ENCODE results near the gene SEMA3F. TPM values are rescaled to one million over a fixed set of nuclear protein-coding genes. Genes with fewer than 3 reads are reported as not detected.
A peak's percentile ranks its signal among the peaks of the same experiment; 100 is the strongest.

The SEMA3F gene

DNA sequence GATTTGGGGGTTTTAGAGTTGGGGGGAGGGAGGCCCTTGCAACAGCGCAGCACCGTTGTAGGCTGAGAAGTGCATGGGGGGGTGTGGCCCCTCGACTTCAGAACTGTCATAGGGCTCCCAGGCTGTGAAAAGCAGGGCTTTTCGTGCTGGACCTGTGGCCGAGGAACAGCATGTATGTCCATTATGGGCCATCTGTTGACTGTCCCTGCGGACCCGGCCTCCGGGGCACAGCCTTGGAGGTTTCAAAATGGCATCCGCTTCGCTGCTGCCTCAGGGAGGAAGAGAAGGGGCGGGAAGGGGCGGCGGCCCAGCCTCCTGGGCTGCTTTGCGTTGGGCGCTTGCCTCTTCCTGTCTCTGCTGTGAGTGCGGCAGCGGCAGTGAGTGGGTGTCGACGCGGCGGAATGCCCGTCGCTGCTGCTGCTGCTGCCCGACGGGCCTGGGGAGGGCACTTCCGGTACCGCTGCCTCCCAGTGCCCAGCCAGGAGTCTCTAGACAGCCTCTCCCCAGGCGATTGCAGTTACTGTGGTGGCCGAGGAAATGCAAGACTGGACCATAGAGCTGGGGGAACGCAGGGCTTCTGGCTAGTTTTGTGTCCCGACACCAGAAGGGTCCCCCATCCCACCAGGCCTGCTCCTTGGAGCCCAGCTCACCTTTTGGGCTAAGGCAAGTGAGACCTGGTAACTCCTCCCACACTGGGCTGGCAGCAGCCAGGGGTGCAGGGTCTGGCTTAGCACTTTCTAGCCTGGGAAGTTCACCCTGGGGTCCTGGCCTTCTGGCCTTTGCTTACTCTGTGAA is 82.8 kb downstream of the SEMA3F start:
- peak overlapping the region; percentile 42 for H2AK5ac ChIP-seq (ENCODE audit: low read length, severe bottlenecking)

DNA sequence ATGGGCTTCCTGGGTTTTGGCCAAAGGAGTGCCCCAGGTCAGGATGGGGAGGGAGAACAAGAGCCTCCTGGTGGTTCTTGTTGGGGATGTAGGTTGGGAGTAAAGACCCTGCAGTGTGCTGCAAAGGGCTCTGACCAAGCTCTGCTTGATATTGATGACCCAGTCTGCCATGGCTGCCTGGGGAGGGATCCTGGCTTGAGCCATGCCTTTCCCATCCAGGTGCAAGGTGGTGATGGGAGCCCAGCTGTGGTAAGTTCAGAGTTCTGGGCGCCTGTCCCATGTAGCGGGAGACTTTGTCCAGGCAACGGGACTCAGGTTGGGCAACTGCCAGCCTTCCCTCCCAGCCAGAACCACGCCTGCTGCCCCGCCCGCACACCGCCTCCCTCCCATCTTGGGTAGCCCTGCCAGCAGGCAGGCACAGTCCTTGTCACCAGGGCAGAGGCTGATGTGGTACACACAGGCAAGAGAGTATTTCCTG is 83.5 kb downstream of the SEMA3F start:
- no peak for DNase-seq
- peak overlapping the region; percentile 68 to 79 for H3K18ac ChIP-seq (ENCODE audit: low read depth in 1 of 2, low read length in 2 of 2)
- peak overlapping the region; percentile 73 for H4K8ac ChIP-seq (ENCODE audit: low read length)
- peak overlapping the region in 1 of 2 experiments; percentile 91 for H3K14ac ChIP-seq (ENCODE audit: low read length in 2 of 2)
- H3K9ac ChIP-seq (ENCODE audit: low read length) = peak overlapping the region; percentile 96
- H2BK5ac ChIP-seq (ENCODE audit: low read depth, low read length, poor library complexity, severe bottlenecking) = no peak overlapping the region
- H3K23ac ChIP-seq (ENCODE audit: low read length in 2 of 2) = no peak overlapping the region
- H2BK120ac ChIP-seq (ENCODE audit: low read depth, low read length) = peak overlapping the region; percentile 69
- H3K4ac ChIP-seq (ENCODE audit: low read depth in 1 of 2, low read length in 2 of 2) = peak overlapping the region in 1 of 2 experiments; percentile 95
- no peak overlapping the region for H2AFZ ChIP-seq (ENCODE audit: low read depth, low read length)
- H3K4me1 ChIP-seq (ENCODE audit: control insufficient read depth, insufficient read depth, low read depth, low read length) = peaks cover 54% of the 10 kb centered on the region
- H2BK15ac ChIP-seq (ENCODE audit: low read depth, poor library complexity, severe bottlenecking) = no peak overlapping the region
- peak overlapping the region; percentile 7 for H2AK5ac ChIP-seq (ENCODE audit: low read length, severe bottlenecking)
- 91% methylated on average over 7 of the region's 7 CpGs for WGBS
- H4K91ac ChIP-seq (ENCODE audit: low read length) = peak overlapping the region; percentile 64
- H3K36me3 ChIP-seq (ENCODE audit: control insufficient read depth in 1 of 2, insufficient read depth in 2 of 2, low read depth in 1 of 2, low read length in 2 of 2) = peaks cover 21 to 38% of the 10 kb centered on the region in 2 experiments
- H3K9me3 ChIP-seq (ENCODE audit: control insufficient read depth, low read length) = no peaks in the 10 kb centered on the region
- H3K4me3 ChIP-seq (ENCODE audit: insufficient read depth in 1 of 2, low read depth in 1 of 2, low read length in 2 of 2) = peak overlapping the region; percentile 88 to 100
- H3K4me2 ChIP-seq (ENCODE audit: low read length, poor library complexity, severe bottlenecking) = peak overlapping the region; percentile 63
- H2BK12ac ChIP-seq (ENCODE audit: low read length in 2 of 2) = peak overlapping the region; percentile 6 to 37
- peak overlapping the region; percentile 72 for H3K27ac ChIP-seq (ENCODE audit: low read length, poor library complexity, severe bottlenecking)
- no peaks in the 10 kb centered on the region for H3K27me3 ChIP-seq (ENCODE audit: control insufficient read depth in 1 of 2, insufficient read depth in 1 of 2, low read length in 2 of 2)
- peaks cover 6% of the 10 kb centered on the region for H3K79me1 ChIP-seq (replicated peaks; ENCODE audit: low read length, poor library complexity, severe bottlenecking)

More for the DNA sequence above, 82.8 kb downstream of the SEMA3F start:
- no peaks in the 10 kb centered on the region for H3K9me3 ChIP-seq (ENCODE audit: control insufficient read depth, low read length)
- H3K14ac ChIP-seq (ENCODE audit: low read length in 2 of 2) = peak overlapping the region in 1 of 2 experiments; percentile 98
- peak overlapping the region; percentile 88 to 100 for H3K4me3 ChIP-seq (ENCODE audit: insufficient read depth in 1 of 2, low read depth in 1 of 2, low read length in 2 of 2)
- H3K4me2 ChIP-seq (ENCODE audit: low read length, poor library complexity, severe bottlenecking) = peak overlapping the region; percentile 95
- H4K91ac ChIP-seq (ENCODE audit: low read length) = peak overlapping the region; percentile 66
- H2BK12ac ChIP-seq (ENCODE audit: low read length in 2 of 2) = peak overlapping the region in 1 of 2 experiments; percentile 6
- H3K23ac ChIP-seq (ENCODE audit: low read length in 2 of 2) = peak overlapping the region in 1 of 2 experiments; percentile 96
- H3K4ac ChIP-seq (ENCODE audit: low read depth in 1 of 2, low read length in 2 of 2) = peak overlapping the region; percentile 83 to 95
- no peaks in the 10 kb centered on the region for H3K27me3 ChIP-seq (ENCODE audit: control insufficient read depth in 1 of 2, insufficient read depth in 1 of 2, low read length in 2 of 2)
- H3K36me3 ChIP-seq (ENCODE audit: control insufficient read depth in 1 of 2, insufficient read depth in 2 of 2, low read depth in 1 of 2, low read length in 2 of 2) = peaks cover 18 to 36% of the 10 kb centered on the region in 2 experiments
- H3K27ac ChIP-seq (ENCODE audit: low read length, poor library complexity, severe bottlenecking) = peak overlapping the region; percentile 92
- H2BK15ac ChIP-seq (ENCODE audit: low read depth, poor library complexity, severe bottlenecking) = no peak overlapping the region
- peak overlapping the region; percentile 96 for H3K9ac ChIP-seq (ENCODE audit: low read length)
- 2% methylated on average over 31 of the region's 31 CpGs for whole genome bisulfite sequencing
- peaks cover 6% of the 10 kb centered on the region for H3K79me1 ChIP-seq (replicated peaks; ENCODE audit: low read length, poor library complexity, severe bottlenecking)
- peak overlapping the region; percentile 74 for H2BK5ac ChIP-seq (ENCODE audit: low read depth, low read length, poor library complexity, severe bottlenecking)
- DNase-seq = peak; percentile 88
- H4K8ac ChIP-seq (ENCODE audit: low read length) = peak overlapping the region; percentile 91
- H2AFZ ChIP-seq (ENCODE audit: low read depth, low read length) = no peak overlapping the region
- peak overlapping the region; percentile 69 for H2BK120ac ChIP-seq (ENCODE audit: low read depth, low read length)
- H3K4me1 ChIP-seq (ENCODE audit: control insufficient read depth, insufficient read depth, low read depth, low read length) = peaks cover 48% of the 10 kb centered on the region
- peak overlapping the region; percentile 92 to 97 for H3K18ac ChIP-seq (ENCODE audit: low read depth in 1 of 2, low read length in 2 of 2)

Small RNA genes lying within 50 kb of the gene (small RNA-seq; reads per million reads assigned to genes)
- not detected for gene MIR566 (ENCODE audit: low read depth)
- not detected for gene MIR5787 (ENCODE audit: low read depth)
